ENCODE results near the gene ST7. TPM values are rescaled to one million over a fixed set of nuclear protein-coding genes. Genes with fewer than 3 reads are reported as not detected.

Gene ST7
- total RNA-seq, 1 donor from 2014 or later = 12.9 TPM

GRCh38 chr7:117194445-117194844 is 241.1 kb downstream of the ST7 start:
- Histone ChIP-seq H3K27me3 (ENCODE audit: control insufficient read depth, insufficient read depth, low read length) (no peaks in the 10 kb centered on the region), H3K4me3 (ENCODE audit: low read depth, low read length) (no peak overlapping the region), H3K36me3 (ENCODE audit: control insufficient read depth, insufficient read depth, low read length) (peaks cover 1% of the 10 kb centered on the region)
- FAIRE-seq (no peak), DNase-seq (ENCODE audit: low read depth) (no peak)
- TF ChIP-seq CTCF (IDR thresholded peaks at IDR 0.05; ENCODE audit: insufficient read depth, low read length, severe bottlenecking) = no peak

GRCh38 chr7:117195361-117196029 is 242.2 kb downstream of the ST7 start:
- Histone ChIP-seq H3K36me3 (ENCODE audit: control insufficient read depth, insufficient read depth, low read length) (peaks cover 1% of the 10 kb centered on the region), H3K4me3 (ENCODE audit: low read depth, low read length) (no peak overlapping the region), H3K27me3 (ENCODE audit: control insufficient read depth, insufficient read depth, low read length) (no peaks in the 10 kb centered on the region)
- DNase-seq (ENCODE audit: low read depth) (no peak), FAIRE-seq (no peak)
- no peak for TF ChIP-seq CTCF (IDR thresholded peaks at IDR 0.05; ENCODE audit: insufficient read depth, low read length, severe bottlenecking)

GRCh38 chr7:117200132-117200531 is 246.8 kb downstream of the ST7 start:
- FAIRE-seq (no peak), DNase-seq (ENCODE audit: low read depth) (no peak)
- Histone ChIP-seq H3K36me3 (ENCODE audit: control insufficient read depth, insufficient read depth, low read length) (peaks cover 1% of the 10 kb centered on the region), H3K4me3 (ENCODE audit: low read depth, low read length) (no peak overlapping the region), H3K27me3 (ENCODE audit: control insufficient read depth, insufficient read depth, low read length) (no peaks in the 10 kb centered on the region)
- no peak for TF ChIP-seq CTCF (IDR thresholded peaks at IDR 0.05; ENCODE audit: insufficient read depth, low read length, severe bottlenecking)

- Histone ChIP-seq H3K27me3 (ENCODE audit: control insufficient read depth, insufficient read depth, low read length) (no peaks in the 10 kb centered on the region), H3K36me3 (ENCODE audit: control insufficient read depth, insufficient read depth, low read length) (peaks cover 1% of the 10 kb centered on the region), H3K4me3 (ENCODE audit: low read depth, low read length) (no peak overlapping the region)
- no peak for DNase-seq (ENCODE audit: low read depth)
- no peak for TF ChIP-seq CTCF (IDR thresholded peaks at IDR 0.05; ENCODE audit: insufficient read depth, low read length, severe bottlenecking)
- no peak for FAIRE-seq
Measured at GRCh38 chr7:117200786-117201458, 247.6 kb downstream of the ST7 start.

GRCh38 chr7:117202511-117202910 is 249.2 kb downstream of the ST7 start:
- TF ChIP-seq CTCF (IDR thresholded peaks at IDR 0.05; ENCODE audit: insufficient read depth, low read length, severe bottlenecking) = no peak
- FAIRE-seq = no peak
- no peak overlapping the region for H3K4me3 ChIP-seq (ENCODE audit: low read depth, low read length)
- peaks cover 1% of the 10 kb centered on the region for H3K36me3 ChIP-seq (ENCODE audit: control insufficient read depth, insufficient read depth, low read length)
- H3K27me3 ChIP-seq (ENCODE audit: control insufficient read depth, insufficient read depth, low read length) = no peaks in the 10 kb centered on the region
- peak; percentile 29 for DNase-seq (ENCODE audit: low read depth)

Data from bronchial epithelial cell (primary cell).